ACHN (cell line): Measurements from ENCODE around the gene UBE2I.
"Not testable (repeated sequence)": the region's sequence is repeated elsewhere in the genome, so short reads cannot be mapped to it uniquely, and the experiment has no call there.

ENCODE experiments used
- DNase-seq: peaks from one replicate; pipeline ENCODE4 v3.0.0-alpha.2; 2015
- in situ Hi-C: cut with HindIII; loops from 2 replicates; pipeline ENCODE4 v1.10.0; 2017; ENCODE audit warnings: low sequenced_read_pairs, low pct_ligation_motif_present, low pct_unique_long_range_greater_than_20kb

UBE2I gene

DNA sequence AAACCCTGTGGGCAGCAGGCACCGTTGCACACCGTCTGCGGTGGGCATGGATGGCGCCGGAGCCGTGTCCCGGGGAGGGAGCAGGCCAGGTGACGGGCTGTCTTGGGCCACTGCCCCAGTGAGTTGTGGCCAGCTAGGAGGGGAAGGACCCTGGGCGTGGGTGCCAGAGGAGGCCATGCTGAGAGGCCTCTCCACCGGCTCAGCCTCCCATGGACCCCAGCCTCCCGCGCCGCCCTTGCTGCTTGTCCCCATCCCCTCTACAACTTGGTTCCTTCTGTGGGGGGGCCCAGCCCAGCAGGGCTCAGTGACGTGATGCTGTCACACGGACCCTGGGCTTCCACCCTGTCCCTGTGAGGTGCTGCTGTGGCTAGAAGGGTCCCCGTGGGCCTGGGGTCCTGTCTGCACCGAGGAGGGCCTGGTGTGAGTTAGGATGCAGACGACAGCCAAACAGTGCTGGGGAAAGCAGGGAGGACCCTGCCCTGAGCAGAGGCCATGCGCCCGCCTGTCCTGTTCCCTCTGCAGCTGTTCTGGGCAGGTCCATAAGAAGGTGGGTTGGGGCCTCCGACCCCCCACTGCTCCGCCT, 11.3 kb downstream of the UBE2I start:
- DNase-seq = no peak
- in situ Hi-C loops = no loop called here

GRCh38 chr16:1322407-1322806, 13.0 kb downstream of the UBE2I start:
- in situ Hi-C loops = no loop called here
- no peak for DNase-seq

DNA sequence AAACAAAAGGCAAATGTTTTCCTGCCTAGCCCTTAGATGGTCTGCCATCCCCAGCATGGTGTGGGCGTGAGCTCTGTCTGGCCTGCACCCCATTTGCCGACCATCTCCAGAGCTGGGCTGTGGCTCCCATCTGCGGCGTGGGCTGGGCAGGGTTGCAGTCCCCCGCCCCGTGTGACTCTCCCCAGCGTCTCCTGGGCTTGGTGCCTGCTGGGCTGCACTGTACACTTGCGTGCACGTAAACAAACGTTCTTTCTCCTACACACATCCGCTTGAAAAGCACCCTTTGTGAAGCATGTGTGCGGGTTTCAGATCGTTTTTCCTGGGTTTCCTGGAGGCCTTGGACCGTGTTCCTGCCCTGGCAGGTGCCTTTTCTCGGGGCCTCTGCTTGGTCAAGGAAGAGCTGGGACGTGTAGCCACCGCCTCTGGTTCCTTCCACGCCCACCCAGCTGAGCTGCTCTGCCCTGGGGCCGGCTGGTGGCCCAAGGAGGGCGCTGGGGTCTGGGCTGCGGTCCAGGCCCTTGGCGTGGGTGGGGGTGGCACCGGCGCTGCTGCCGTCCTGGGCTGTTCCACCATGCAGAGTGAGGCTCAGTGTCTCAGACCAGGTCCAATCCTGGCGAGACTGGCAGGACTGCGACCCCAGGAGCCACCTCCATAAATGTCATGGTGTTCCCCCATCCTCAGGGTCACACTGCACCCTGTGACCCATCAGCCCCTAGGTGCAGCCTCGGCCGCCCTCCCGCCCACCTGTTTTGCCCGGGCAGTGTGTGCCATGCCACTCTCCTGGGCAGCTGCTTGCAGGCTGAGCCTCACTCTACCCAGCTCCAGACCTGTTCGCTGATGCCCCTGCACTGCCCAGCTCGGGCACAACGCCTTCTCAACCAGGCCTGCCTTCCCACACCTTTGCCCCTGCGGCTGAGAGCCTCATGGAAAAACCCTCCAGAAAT, 14.1 kb downstream of the UBE2I start:
- no peak for DNase-seq
- in situ Hi-C loops = no loop called here

DNA sequence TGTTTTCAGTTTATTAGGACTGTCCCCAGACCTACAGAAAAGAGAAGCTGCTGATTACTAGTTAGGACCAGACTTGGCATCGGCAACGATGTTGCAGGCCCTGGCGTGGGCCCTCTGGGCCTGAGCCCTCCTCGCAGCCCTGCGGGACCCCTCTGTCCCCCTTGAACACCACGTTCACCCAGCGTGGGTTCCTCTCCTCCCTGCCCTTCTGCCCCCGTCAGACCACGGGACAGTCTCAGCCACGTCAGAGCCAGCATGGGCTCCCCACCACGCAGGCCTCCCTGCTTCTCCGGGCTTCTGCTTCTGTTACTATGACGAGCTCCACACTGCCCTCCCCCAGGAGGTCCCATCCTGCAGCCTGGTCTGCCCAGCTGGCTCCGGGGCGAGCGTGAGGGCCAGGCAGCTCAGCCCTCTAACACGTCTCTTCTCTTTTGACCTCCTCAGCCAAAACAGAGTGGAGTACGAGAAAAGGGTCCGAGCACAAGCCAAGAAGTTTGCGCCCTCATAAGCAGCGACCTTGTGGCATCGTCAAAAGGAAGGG, 14.9 kb downstream of the UBE2I start:
- in situ Hi-C loops = no loop called here
- DNase-seq = no peak

DNA sequence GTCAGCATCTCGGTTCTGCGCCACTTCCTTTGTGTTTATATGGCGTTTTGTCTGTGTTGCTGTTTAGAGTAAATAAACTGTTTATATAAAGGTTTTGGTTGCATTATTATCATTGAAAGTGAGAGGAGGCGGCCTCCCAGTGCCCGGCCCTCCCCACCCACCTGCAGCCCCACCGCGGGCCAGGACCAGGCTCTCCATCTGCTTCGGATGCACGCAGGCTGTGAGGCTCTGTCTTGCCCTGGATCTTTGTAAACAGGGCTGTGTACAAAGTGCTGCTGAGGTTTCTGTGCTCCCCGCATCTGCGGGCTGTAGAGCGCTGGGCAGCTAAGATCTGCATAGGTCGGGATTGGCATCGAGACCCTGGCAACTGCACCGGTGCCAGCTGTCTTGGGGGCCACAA, 15.8 kb downstream of the UBE2I start:
- in situ Hi-C loops = no loop called here
- DNase-seq = no peak

- no peak for DNase-seq
- in situ Hi-C loops = no loop called here
Measured at GRCh38 chr16:1325673-1326371, 16.4 kb downstream of the UBE2I start.

DNA sequence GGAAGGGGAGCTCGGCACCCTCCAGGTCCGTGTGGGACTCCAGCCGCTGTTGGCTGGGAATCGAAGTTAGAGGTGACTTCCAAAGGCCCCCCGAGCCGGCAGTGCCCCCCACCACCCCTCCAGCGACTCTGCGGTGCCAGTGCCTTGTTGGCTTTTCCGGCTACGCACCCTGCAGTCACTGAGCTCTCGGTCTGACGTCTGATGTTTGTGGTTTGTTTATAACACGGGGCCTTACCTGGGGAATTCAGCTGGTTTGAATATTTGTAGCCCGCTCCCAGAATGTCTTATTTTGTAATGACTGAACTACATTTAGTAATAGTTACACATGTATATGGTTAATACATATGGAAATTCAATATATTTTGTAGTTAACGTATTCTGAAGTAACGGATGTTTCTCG, 17.0 kb downstream of the UBE2I start:
- in situ Hi-C loops = no loop called here
- no peak for DNase-seq

DNA sequence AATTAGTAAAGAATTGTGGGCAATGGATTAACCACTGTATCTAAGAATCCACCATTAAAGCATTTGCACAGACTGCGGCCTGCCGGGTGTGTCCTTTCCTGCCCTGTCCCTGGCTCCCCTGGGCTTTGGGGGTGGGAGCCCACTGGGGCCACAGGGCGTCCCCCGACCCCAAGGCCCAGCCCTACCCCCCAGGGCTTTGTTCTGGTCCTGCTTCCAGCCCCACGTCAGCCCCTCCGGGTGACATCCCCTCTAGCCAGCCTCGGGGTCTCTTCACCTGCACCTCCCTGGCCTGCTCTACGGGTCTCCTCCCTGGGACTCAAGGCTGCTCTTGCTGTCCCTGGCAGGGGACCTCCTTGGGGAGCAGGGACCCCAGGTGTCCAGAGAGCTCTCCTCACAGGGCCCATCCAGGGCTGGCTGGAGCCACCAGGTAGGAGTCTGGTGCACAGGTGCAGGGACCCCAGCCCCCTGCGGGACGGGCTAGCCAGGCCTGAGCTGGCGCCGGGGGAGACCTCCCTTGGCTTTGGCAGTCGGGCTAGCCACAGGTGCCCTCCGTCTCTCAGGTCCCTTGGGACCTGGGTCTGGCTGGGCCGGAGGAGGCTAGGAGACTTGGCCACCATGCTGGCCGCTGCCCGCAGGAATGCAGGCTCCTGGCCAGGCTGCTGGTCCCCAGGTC, 17.6 kb downstream of the UBE2I start:
- DNase-seq = no peak
- in situ Hi-C loops = no loop called here

DNA sequence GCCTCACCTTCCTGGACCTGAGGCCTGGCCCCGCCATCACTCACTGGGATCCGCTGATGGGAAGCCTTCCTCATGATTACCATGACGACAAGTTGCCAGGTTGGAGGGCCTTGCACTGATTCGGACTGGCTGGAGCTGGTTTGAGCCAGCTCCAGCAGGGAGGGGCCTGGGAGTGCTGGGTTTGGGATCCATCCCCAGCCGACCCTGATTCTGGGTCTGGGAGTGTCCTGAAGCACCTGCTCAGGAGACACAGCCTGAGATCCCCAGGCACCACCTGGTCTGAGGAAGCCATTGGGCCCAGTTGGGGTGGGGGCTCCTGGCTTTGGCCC, 18.1 kb downstream of the UBE2I start:
- DNase-seq = no peak
- in situ Hi-C loops = no loop called here

DNA sequence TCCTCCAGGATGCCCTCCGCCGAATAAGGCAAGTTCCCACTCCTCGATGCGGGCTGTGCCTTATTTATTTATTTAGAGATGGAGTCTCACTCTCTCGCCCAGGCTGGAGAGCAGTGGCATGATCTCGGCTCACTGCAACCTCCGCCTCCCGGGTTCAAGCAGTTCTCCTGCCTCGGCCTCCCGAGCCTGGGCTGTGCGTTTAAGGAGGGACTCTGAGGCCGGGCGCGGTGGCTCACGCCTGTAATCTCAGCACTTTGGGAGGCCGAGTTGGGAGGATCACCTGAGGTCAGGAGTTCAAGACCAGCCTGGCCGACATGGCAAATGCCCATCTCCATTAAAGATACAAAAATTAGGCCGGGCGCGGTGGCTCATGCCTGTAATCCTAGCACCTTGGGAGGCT, 18.7 kb downstream of the UBE2I start:
- in situ Hi-C loops = not testable (repeated sequence)

DNA sequence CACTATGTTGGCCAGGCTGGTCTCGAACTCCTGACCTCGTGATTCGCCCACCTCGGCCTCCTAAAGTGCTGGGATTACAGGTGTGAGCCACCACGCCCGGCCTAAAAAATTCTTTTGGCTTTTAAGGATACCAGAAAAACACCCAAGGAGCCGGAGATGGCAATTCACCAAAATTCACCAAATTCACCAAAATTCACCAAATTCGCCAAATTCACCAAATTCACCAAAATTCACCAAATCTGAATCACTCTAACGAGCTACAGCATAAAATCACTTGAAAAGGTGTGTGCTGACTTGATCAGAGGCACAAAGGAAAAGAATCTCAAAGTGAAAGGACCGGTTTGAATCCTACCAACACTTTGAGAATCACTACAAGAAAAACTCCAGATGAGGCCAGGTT, 19.5 kb downstream of the UBE2I start:
- DNase-seq, in situ Hi-C loops: not testable (repeated sequence)

More for the DNA sequence above, 18.7 kb downstream of the UBE2I start:
- not testable (repeated sequence) for DNase-seq

GRCh38 chr16:1330260-1330914, 21.0 kb downstream of the UBE2I start:
- in situ Hi-C loops = no loop called here
- no peak for DNase-seq

DNA sequence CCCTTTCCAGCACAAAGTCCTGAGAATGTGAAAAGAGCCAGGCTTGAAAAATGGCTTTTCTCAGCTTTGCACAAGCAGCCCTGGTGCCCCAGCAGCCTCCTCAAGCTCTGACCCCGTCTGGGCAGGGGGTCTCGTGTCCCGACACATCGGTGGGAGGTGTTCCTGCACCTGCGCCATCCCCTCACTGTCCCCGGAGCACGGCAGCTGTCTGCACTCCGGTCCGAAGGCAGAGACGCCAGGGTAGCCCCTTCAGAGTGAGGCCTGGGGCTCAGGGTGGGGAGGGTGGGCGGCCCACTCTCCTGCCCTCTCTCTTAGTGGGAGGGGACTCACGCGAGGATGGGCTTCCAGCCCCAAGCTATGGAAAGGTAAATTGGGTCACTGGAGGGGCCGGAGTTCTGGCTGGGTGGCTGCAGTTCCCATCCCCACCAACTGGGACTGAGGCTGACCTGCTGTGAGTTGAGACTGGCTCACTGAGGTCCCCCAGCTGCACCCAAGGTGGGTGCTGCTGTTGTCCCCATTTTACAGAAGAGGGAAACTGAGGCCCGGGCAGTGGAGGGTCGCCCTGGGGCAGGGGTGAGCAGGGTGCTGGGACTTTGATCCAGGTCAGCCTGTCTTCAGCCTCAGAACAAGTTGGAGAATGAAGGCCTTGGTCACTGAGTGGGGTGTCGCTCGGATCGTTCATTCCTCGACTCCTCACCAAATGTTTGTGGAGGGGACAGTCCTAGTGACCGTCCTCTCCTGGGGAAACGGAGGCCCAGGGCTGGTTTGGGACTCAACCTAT, 21.7 kb downstream of the UBE2I start:
- no peak for DNase-seq
- in situ Hi-C loops = no loop called here

GRCh38 chr16:1331712-1332617, 22.5 kb downstream of the UBE2I start:
- DNase-seq = no peak

DNA sequence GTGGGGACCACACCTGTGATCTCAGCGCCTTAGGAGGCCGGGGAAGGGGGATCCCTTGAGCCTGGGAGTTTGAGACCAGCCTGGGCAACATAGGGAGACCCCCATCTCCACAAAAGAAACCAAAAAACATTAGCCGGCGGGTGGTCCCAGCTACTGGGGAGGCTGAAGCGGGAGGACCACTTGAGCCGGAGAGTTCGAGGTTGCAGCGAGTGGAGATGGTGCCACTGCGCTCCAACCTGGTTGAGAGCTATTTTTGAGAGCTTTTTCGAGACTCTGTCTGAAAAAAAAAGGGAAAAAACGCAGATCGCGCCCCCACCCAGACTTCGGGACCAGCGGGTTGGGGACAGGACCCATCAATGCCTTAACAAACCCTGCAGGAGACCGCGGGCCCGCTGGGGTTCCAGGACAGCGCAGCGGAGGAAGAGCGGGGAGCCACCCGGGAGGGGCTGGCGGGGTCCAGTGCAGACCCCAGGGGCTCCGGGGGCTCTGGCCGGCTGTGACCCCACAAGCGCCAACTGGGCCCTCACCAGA, 23.2 kb downstream of the UBE2I start:
- DNase-seq = no peak
- in situ Hi-C loops = no loop called here

More at GRCh38 chr16:1331712-1332617, 22.5 kb downstream of the UBE2I start:
- in situ Hi-C loops = no loop called here

DNA sequence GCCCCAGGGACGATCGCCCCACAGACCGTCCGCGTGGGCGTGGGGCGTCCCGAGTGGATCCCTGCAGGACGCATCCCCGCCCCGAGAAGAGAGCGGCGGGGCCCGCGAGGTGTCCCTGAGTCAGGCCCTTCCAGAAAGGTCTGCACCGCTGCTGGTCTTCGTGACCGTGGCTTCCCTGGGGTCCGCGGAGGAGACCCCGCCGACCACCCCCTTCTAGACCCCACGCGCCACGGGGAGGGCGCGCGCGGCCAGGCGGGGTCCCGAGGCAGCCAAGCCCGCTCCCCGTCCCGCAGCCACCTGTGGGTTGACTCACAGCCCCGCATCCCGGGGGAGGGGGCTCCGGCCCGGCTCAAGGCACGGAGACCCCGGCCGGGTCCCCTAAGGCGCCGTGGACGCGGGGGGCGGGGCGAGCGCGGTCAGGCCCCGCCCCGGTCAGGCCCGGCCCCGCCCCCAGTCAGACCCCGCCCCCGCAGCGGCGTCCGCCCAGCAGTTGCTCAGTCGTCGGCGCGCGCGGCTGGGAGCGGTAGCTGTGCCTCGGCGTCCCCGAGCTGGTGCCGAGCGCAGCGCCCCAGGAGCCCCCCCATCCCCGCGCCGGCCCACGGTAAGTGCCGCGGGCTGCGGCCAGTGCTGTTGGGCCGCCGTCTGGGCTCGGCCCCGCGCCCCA, 23.8 kb downstream of the UBE2I start, which contains the start of gene BAIAP3:
Gene BAIAP3, plus strand, starts transcription at position 497 of the 664 bp plus-strand sequence. CDS start 4,905 bp downstream, outside the sequence.
- peak; percentile 36 for DNase-seq
- in situ Hi-C loops = no loop called here
